HEK293 (cell line): Measurements from ENCODE around the gene ACAD11.

Source experiments
- TCF7L2 ChIP-seq: IDR thresholded peaks from 2 replicates; pipeline ENCODE4 v1.6.1; 2011; ENCODE audit warnings: low read depth, mild to moderate bottlenecking, inconsistent platforms, low read length, moderate library complexity, borderline replicate concordance
- ZBTB48 ChIP-seq: fragments of 450-650 bp; formaldehyde crosslinking; IDR thresholded peaks from 2 replicates; pipeline ENCODE4 v1.5.1; 2016; ENCODE audit warnings: missing biosample characterization, missing genetic modification characterization
- ZNF138 ChIP-seq: fragments of 450-650 bp; formaldehyde crosslinking; IDR thresholded peaks from 2 replicates; pipeline ENCODE4 v1.5.1; 2016; ENCODE audit warnings: missing biosample characterization, missing genetic modification characterization, borderline replicate concordance
- ZNF335 ChIP-seq: fragments of 450-650 bp; formaldehyde crosslinking; conservative IDR thresholded peaks from 2 replicates; pipeline ENCODE4 v1.5.1; 2016; ENCODE audit warnings: missing biosample characterization, missing genetic modification characterization
- ZNF37A ChIP-seq: fragments of 450-650 bp; IDR thresholded peaks from 2 replicates; pipeline ENCODE4 v1.5.1; 2018; ENCODE audit warnings: missing biosample characterization, missing genetic modification characterization
- ZNF629 ChIP-seq: fragments of 450-650 bp; formaldehyde crosslinking; IDR thresholded peaks from 2 replicates; pipeline ENCODE4 v1.5.1; 2017; ENCODE audit warnings: missing biosample characterization, missing genetic modification characterization
- TF ChIP-seq, protein P1 (sequence below): fragments of 450-650 bp; formaldehyde crosslinking; conservative IDR thresholded peaks from 2 replicates; pipeline ENCODE4 v1.5.1; 2016; ENCODE audit warnings: low read depth, missing biosample characterization, missing genetic modification characterization
- TF ChIP-seq, protein P2 (sequence below): fragments of 450-650 bp; formaldehyde crosslinking; IDR thresholded peaks from 2 replicates; pipeline ENCODE4 v1.5.1; 2016; ENCODE audit warnings: missing biosample characterization, missing genetic modification characterization
- TF ChIP-seq, protein P3 (sequence below): fragments of 450-650 bp; formaldehyde crosslinking; IDR thresholded peaks from 2 replicates; pipeline ENCODE4 v1.5.1; 2016; ENCODE audit warnings: missing biosample characterization, missing genetic modification characterization
- TF ChIP-seq, protein P4 (sequence below): fragments of 450-650 bp; formaldehyde crosslinking; IDR thresholded peaks from 2 replicates; pipeline ENCODE4 v1.5.1; 2017; ENCODE audit warnings: missing biosample characterization, missing genetic modification characterization
- TF ChIP-seq, protein P5 (sequence below): fragments of 450-650 bp; formaldehyde crosslinking; IDR thresholded peaks from 2 replicates; pipeline ENCODE4 v1.5.1; 2016; ENCODE audit warnings: missing biosample characterization, missing genetic modification characterization
- TF ChIP-seq, protein P6 (sequence below): fragments of 450-650 bp; formaldehyde crosslinking; IDR thresholded peaks from 2 replicates; pipeline ENCODE4 v1.5.1; 2017; ENCODE audit warnings: missing biosample characterization, missing genetic modification characterization

DNA sequence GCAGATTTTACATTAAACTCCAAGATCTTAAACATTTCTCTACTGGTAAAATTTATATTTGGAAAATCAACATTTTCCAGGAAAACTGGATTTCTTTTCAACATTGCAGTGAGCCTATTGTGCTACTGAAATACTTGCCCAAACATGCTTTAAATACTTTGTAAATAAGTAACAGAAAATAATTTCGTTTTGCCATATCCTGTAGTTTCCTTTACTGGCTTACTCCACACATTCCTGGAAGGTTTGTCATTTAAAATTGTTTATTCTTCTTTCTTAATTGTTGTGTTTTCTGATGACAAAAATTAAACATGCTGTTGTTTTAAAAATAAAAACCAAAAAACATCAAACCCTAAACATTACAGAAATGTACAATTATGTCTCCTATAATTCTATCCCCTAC, 22.0 kb downstream of the ACAD11 start:
- TF ChIP-seq, protein P1, sequence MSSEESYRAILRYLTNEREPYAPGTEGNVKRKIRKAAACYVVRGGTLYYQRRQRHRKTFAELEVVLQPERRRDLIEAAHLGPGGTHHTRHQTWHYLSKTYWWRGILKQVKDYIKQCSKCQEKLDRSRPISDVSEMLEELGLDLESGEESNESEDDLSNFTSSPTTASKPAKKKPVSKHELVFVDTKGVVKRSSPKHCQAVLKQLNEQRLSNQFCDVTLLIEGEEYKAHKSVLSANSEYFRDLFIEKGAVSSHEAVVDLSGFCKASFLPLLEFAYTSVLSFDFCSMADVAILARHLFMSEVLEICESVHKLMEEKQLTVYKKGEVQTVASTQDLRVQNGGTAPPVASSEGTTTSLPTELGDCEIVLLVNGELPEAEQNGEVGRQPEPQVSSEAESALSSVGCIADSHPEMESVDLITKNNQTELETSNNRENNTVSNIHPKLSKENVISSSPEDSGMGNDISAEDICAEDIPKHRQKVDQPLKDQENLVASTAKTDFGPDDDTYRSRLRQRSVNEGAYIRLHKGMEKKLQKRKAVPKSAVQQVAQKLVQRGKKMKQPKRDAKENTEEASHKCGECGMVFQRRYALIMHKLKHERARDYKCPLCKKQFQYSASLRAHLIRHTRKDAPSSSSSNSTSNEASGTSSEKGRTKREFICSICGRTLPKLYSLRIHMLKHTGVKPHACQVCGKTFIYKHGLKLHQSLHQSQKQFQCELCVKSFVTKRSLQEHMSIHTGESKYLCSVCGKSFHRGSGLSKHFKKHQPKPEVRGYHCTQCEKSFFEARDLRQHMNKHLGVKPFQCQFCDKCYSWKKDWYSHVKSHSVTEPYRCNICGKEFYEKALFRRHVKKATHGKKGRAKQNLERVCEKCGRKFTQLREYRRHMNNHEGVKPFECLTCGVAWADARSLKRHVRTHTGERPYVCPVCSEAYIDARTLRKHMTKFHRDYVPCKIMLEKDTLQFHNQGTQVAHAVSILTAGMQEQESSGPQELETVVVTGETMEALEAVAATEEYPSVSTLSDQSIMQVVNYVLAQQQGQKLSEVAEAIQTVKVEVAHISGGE (tag by site-specific recombination), result no peak
- TF ChIP-seq, protein P2, sequence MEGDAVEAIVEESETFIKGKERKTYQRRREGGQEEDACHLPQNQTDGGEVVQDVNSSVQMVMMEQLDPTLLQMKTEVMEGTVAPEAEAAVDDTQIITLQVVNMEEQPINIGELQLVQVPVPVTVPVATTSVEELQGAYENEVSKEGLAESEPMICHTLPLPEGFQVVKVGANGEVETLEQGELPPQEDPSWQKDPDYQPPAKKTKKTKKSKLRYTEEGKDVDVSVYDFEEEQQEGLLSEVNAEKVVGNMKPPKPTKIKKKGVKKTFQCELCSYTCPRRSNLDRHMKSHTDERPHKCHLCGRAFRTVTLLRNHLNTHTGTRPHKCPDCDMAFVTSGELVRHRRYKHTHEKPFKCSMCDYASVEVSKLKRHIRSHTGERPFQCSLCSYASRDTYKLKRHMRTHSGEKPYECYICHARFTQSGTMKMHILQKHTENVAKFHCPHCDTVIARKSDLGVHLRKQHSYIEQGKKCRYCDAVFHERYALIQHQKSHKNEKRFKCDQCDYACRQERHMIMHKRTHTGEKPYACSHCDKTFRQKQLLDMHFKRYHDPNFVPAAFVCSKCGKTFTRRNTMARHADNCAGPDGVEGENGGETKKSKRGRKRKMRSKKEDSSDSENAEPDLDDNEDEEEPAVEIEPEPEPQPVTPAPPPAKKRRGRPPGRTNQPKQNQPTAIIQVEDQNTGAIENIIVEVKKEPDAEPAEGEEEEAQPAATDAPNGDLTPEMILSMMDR, result no peak
- no peak for TF ChIP-seq ZNF335 (tag by site-specific recombination)
- TF ChIP-seq ZNF37A (tag by site-specific recombination), result no peak
- no peak for TF ChIP-seq ZBTB48 (tag by site-specific recombination)
- TF ChIP-seq, protein P3, sequence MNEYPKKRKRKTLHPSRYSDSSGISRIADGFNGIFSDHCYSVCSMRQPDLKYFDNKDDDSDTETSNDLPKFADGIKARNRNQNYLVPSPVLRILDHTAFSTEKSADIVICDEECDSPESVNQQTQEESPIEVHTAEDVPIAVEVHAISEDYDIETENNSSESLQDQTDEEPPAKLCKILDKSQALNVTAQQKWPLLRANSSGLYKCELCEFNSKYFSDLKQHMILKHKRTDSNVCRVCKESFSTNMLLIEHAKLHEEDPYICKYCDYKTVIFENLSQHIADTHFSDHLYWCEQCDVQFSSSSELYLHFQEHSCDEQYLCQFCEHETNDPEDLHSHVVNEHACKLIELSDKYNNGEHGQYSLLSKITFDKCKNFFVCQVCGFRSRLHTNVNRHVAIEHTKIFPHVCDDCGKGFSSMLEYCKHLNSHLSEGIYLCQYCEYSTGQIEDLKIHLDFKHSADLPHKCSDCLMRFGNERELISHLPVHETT, result no peak
- TF ChIP-seq, protein P4, sequence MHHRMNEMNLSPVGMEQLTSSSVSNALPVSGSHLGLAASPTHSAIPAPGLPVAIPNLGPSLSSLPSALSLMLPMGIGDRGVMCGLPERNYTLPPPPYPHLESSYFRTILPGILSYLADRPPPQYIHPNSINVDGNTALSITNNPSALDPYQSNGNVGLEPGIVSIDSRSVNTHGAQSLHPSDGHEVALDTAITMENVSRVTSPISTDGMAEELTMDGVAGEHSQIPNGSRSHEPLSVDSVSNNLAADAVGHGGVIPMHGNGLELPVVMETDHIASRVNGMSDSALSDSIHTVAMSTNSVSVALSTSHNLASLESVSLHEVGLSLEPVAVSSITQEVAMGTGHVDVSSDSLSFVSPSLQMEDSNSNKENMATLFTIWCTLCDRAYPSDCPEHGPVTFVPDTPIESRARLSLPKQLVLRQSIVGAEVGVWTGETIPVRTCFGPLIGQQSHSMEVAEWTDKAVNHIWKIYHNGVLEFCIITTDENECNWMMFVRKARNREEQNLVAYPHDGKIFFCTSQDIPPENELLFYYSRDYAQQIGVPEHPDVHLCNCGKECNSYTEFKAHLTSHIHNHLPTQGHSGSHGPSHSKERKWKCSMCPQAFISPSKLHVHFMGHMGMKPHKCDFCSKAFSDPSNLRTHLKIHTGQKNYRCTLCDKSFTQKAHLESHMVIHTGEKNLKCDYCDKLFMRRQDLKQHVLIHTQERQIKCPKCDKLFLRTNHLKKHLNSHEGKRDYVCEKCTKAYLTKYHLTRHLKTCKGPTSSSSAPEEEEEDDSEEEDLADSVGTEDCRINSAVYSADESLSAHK (tag by site-specific recombination), result no peak
- TF ChIP-seq ZNF138 (tag by site-specific recombination), result no peak
- no peak for TF ChIP-seq TCF7L2
- no peak for TF ChIP-seq ZNF629 (tag by site-specific recombination)
- TF ChIP-seq, protein P5, sequence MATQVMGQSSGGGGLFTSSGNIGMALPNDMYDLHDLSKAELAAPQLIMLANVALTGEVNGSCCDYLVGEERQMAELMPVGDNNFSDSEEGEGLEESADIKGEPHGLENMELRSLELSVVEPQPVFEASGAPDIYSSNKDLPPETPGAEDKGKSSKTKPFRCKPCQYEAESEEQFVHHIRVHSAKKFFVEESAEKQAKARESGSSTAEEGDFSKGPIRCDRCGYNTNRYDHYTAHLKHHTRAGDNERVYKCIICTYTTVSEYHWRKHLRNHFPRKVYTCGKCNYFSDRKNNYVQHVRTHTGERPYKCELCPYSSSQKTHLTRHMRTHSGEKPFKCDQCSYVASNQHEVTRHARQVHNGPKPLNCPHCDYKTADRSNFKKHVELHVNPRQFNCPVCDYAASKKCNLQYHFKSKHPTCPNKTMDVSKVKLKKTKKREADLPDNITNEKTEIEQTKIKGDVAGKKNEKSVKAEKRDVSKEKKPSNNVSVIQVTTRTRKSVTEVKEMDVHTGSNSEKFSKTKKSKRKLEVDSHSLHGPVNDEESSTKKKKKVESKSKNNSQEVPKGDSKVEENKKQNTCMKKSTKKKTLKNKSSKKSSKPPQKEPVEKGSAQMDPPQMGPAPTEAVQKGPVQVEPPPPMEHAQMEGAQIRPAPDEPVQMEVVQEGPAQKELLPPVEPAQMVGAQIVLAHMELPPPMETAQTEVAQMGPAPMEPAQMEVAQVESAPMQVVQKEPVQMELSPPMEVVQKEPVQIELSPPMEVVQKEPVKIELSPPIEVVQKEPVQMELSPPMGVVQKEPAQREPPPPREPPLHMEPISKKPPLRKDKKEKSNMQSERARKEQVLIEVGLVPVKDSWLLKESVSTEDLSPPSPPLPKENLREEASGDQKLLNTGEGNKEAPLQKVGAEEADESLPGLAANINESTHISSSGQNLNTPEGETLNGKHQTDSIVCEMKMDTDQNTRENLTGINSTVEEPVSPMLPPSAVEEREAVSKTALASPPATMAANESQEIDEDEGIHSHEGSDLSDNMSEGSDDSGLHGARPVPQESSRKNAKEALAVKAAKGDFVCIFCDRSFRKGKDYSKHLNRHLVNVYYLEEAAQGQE (tag by site-specific recombination), result no peak
- TF ChIP-seq, protein P6, sequence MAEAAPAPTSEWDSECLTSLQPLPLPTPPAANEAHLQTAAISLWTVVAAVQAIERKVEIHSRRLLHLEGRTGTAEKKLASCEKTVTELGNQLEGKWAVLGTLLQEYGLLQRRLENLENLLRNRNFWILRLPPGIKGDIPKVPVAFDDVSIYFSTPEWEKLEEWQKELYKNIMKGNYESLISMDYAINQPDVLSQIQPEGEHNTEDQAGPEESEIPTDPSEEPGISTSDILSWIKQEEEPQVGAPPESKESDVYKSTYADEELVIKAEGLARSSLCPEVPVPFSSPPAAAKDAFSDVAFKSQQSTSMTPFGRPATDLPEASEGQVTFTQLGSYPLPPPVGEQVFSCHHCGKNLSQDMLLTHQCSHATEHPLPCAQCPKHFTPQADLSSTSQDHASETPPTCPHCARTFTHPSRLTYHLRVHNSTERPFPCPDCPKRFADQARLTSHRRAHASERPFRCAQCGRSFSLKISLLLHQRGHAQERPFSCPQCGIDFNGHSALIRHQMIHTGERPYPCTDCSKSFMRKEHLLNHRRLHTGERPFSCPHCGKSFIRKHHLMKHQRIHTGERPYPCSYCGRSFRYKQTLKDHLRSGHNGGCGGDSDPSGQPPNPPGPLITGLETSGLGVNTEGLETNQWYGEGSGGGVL (tag by site-specific recombination), result no peak
